Thoracic aorta (tissue), 2 donors: ENCODE data around the gene SCGB1D2. TPM values are rescaled to one million over a fixed set of nuclear protein-coding genes. Genes with fewer than 3 reads are reported as not detected.
"Not testable (repeated sequence)": the region's sequence is repeated elsewhere in the genome, so short reads cannot be mapped to it uniquely, and the experiment has no call there.

Experiments
- ATAC-seq: fragments of 150-250 bp; one replicate; pipeline ENCODE4 v1.8.0; 2017; ENCODE audit warnings: low read depth; ENCODE audit not compliant: insufficient number of reproducible peaks, low FRiP score
- DNase-seq: peaks from one replicate; pipeline ENCODE4 v3.0.0-alpha.2; 2020; ENCODE audit warnings: low spot score
- H3K27ac ChIP-seq, 2 donors: fragments of 200-600 bp; sonication (generic); 1 replicate in 1 of 2; 2 replicates in 1 of 2; pipeline ENCODE4 v1.5.1; 2016; ENCODE audit warnings: mild to moderate bottlenecking in 2 of 2, moderate library complexity in 2 of 2
- H3K27me3 ChIP-seq: fragments of 200-600 bp; sonication (generic); replicated peaks from 2 replicates; pipeline ENCODE4 v1.6.0; 2016; ENCODE audit warnings: mild to moderate bottlenecking; ENCODE audit not compliant: insufficient read depth
- H3K36me3 ChIP-seq: fragments of 200-600 bp; sonication (generic); one replicate; pipeline ENCODE4 v1.5.1; 2016
- H3K4me1 ChIP-seq, 2 donors: fragments of 200-600 bp; sonication (generic); 1 replicate in 1 of 2; 2 replicates in 1 of 2; pipeline versions ENCODE4 v1.5.1 to v1.6.0; 2016; ENCODE audit warnings: low read depth in 2 of 2, mild to moderate bottlenecking in 1 of 2; ENCODE audit not compliant: control insufficient read depth in 1 of 2
- H3K4me3 ChIP-seq: fragments of 200-600 bp; sonication (generic); 2 replicates; pipeline ENCODE4 v1.5.1; 2016; ENCODE audit warnings: mild to moderate bottlenecking
- H3K9me3 ChIP-seq: fragments of 200-600 bp; sonication (generic); 2 replicates; pipeline ENCODE4 v1.5.1; 2016
- CTCF ChIP-seq: fragments of 200-600 bp; sonication (generic); IDR thresholded peaks from one replicate; pipeline ENCODE4 v1.5.1; 2019; ENCODE audit warnings: antibody characterized with exemption
- total RNA-seq, 2 donors: library from RNA; depleted of rRNA; stranded (reverse); fragments of >200 nt; gene quantifications; one replicate each; pipeline versions ENCODE4 v1.1.0 to v1.2.3, GENCODE V29; 2016

The SCGB1D2 gene
- total RNA-seq, result not detected

- no peak for TF ChIP-seq CTCF
- Histone ChIP-seq H3K4me1 (no peaks in the 10 kb centered on the region), H3K36me3 (no peaks in the 10 kb centered on the region), H3K9me3 (no peaks in the 10 kb centered on the region), H3K27me3 (no peaks in the 10 kb centered on the region), H3K4me3 (no peak within 1 kb of the TSS), H3K27ac (no peak within 1 kb of the TSS)
- ATAC-seq, result no peak
- DNase-seq, result no peak
Observed at GRCh38 chr11:62242021-62242420, at the start of gene SCGB1D2. Gene SCGB1D2 (plus strand): TSS chr11:62242239. CDS start chr11:62242308, 69 bp downstream.

- no peaks in the 10 kb centered on the region for H3K9me3 ChIP-seq
- no peak for TF ChIP-seq CTCF
- no peak for ATAC-seq
- no peak overlapping the region for H3K4me3 ChIP-seq
- H3K36me3 ChIP-seq, result no peaks in the 10 kb centered on the region
- no peaks in the 10 kb centered on the region for H3K27me3 ChIP-seq
- DNase-seq, result no peak
- H3K27ac ChIP-seq, result no peak overlapping the region
- no peaks in the 10 kb centered on the region for H3K4me1 ChIP-seq
Observed at GRCh38 chr11:62193952-62194351, 48.1 kb upstream of the SCGB1D2 start.

GRCh38 chr11:62195010-62195409 lies 47.0 kb upstream of the SCGB1D2 start:
- H3K27me3 ChIP-seq, ATAC-seq, H3K4me3 ChIP-seq: not testable (repeated sequence)

GRCh38 chr11:62195945-62196344 lies 46.1 kb upstream of the SCGB1D2 start:
- no peak overlapping the region for H3K4me3 ChIP-seq
- ATAC-seq, result no peak
- no peak for TF ChIP-seq CTCF
- no peak for DNase-seq
- no peaks in the 10 kb centered on the region for H3K9me3 ChIP-seq
- no peaks in the 10 kb centered on the region for H3K36me3 ChIP-seq
- H3K27ac ChIP-seq, result no peak overlapping the region
- no peaks in the 10 kb centered on the region for H3K27me3 ChIP-seq
- no peaks in the 10 kb centered on the region for H3K4me1 ChIP-seq

More at GRCh38 chr11:62195010-62195409, 47.0 kb upstream of the SCGB1D2 start:
- H3K9me3 ChIP-seq, H3K27ac ChIP-seq, H3K36me3 ChIP-seq, H3K4me1 ChIP-seq, DNase-seq: not testable (repeated sequence)

GRCh38 chr11:62197400-62197799 lies 44.6 kb upstream of the SCGB1D2 start:
- not testable (repeated sequence) for H3K4me3 ChIP-seq, DNase-seq, ATAC-seq, H3K4me1 ChIP-seq, H3K36me3 ChIP-seq, H3K27ac ChIP-seq, H3K9me3 ChIP-seq, H3K27me3 ChIP-seq

GRCh38 chr11:62201376-62201775 lies 40.7 kb upstream of the SCGB1D2 start:
- DNase-seq (no peak), ATAC-seq (no peak)
- Histone ChIP-seq H3K27me3 (no peaks in the 10 kb centered on the region), H3K27ac (no peak overlapping the region), H3K36me3 (no peaks in the 10 kb centered on the region), H3K4me1 (no peaks in the 10 kb centered on the region), H3K9me3 (no peaks in the 10 kb centered on the region), H3K4me3 (no peak overlapping the region)
- TF ChIP-seq CTCF, result no peak
